NCI-H524 (cell line): ENCODE measurements around the gene LYZL6.
"Not testable (repeated sequence)": the region's sequence is repeated elsewhere in the genome, so short reads cannot be mapped to it uniquely, and the experiment has no call there.

Experiments
- DNase-seq, 2 experiments: peaks; one replicate each; lab custom pipeline; 2025; lab: John Stamatoyannopoulos, UW

Gene LYZL6

GRCh38 chr17:35947156-35947585 lies 3.7 kb upstream of the LYZL6 start:
- DNase-seq: peak in 1 of 2 experiments; percentile 37

- DNase-seq: no peak
Measured at GRCh38 chr17:35944151-35944550, 638 bp upstream of the LYZL6 start.

GRCh38 chr17:35942588-35943186 lies 826 bp downstream of the LYZL6 start:
- DNase-seq: no peak

- not testable (repeated sequence) for DNase-seq
Measured at GRCh38 chr17:35938492-35938891, 5.0 kb downstream of the LYZL6 start.

- DNase-seq: no peak
Measured at GRCh38 chr17:35936063-35936462, 7.5 kb downstream of the LYZL6 start.

GRCh38 chr17:35934760-35935159 lies 8.8 kb downstream of the LYZL6 start:
- no peak for DNase-seq

- no peak for DNase-seq
Measured at GRCh38 chr17:35932586-35932985, 10.9 kb downstream of the LYZL6 start.

- no peak for DNase-seq
Measured at GRCh38 chr17:35931794-35932425, 11.6 kb downstream of the LYZL6 start.

- peak; percentile 13 to 76 for DNase-seq
Measured at GRCh38 chr17:35930211-35931065, 13.1 kb downstream of the LYZL6 start, which contains the start of gene RDM1. Gene RDM1, minus strand, starts transcription at chr17:35930773. Its CDS starts 46 bp downstream, at chr17:35930727.

GRCh38 chr17:35927714-35928113 lies 15.8 kb downstream of the LYZL6 start:
- no peak for DNase-seq

- DNase-seq: no peak
Measured at GRCh38 chr17:35923609-35924114, 19.9 kb downstream of the LYZL6 start.

- DNase-seq: no peak
Measured at GRCh38 chr17:35920229-35920628, 23.3 kb downstream of the LYZL6 start.

- DNase-seq: no peak
Measured at GRCh38 chr17:35918665-35919064, 24.8 kb downstream of the LYZL6 start.

GRCh38 chr17:35917519-35918213 lies 25.8 kb downstream of the LYZL6 start:
- DNase-seq: no peak

- no peak for DNase-seq
Measured at GRCh38 chr17:35915153-35915964, 28.2 kb downstream of the LYZL6 start.

- no peak for DNase-seq
Measured at GRCh38 chr17:35914354-35914753, 29.2 kb downstream of the LYZL6 start.

- no peak for DNase-seq
Measured at GRCh38 chr17:35913609-35914008, 29.9 kb downstream of the LYZL6 start.

- DNase-seq: no peak
Measured at GRCh38 chr17:35912942-35913341, 30.6 kb downstream of the LYZL6 start.

- no peak for DNase-seq
Measured at GRCh38 chr17:35912339-35912912, 31.1 kb downstream of the LYZL6 start.

- DNase-seq: no peak
Measured at GRCh38 chr17:35909408-35909807, 34.1 kb downstream of the LYZL6 start.

GRCh38 chr17:35907691-35908090 lies 35.8 kb downstream of the LYZL6 start:
- no peak for DNase-seq
